PC-3 (cell line): ENCODE data around the gene SSBP2. TPM values are rescaled to one million over a fixed set of nuclear protein-coding genes. Genes with fewer than 3 reads are reported as not detected.
"Not testable (repeated sequence)": the region's sequence is repeated elsewhere in the genome, so short reads cannot be mapped to it uniquely, and the experiment has no call there.

Experiments
- ATAC-seq: fragments of 200-7000 bp; cut with Tn5 transposase; 2 replicates; pipeline ENCODE4 v1.9.1; 2020; ENCODE audit warnings: mild to moderate bottlenecking, moderate library complexity
- BruUV-seq: library from RNA; stranded (reverse); fragments of 400-500 nt; replicated peaks from 2 replicates; lab custom pipeline; 2021; lab: Mats Ljungman, UMichigan
- CTCF ChIA-PET: fragments of 300-600 bp; sonication (Branson Sonifier 250); formaldehyde crosslinking; loops from one replicate; lab custom pipeline; 2022; ENCODE audit warnings: antibody characterized with exemption; lab: Charles Lee
- POLR2A ChIA-PET: fragments of 300-600 bp; sonication (Branson Sonifier 250); formaldehyde crosslinking; loops from one replicate; lab custom pipeline; 2022; ENCODE audit warnings: antibody characterized with exemption; ENCODE audit not compliant: unreplicated experiment; lab: Charles Lee
- DNase-seq: peaks from one replicate; pipeline ENCODE4 v3.0.0-alpha.2; 2015
- H2AFZ ChIP-seq: fragments of 300-600 bp; sonication (generic); 2 replicates; pipeline ENCODE4 v1.6.0; 2016; ENCODE audit warnings: antibody characterized with exemption, low read length
- H3F3A ChIP-seq: fragments of 300-600 bp; sonication (generic); one replicate; pipeline ENCODE4 v1.6.0; 2017; ENCODE audit warnings: antibody characterized with exemption, low read length, control low read depth, mild to moderate bottlenecking; ENCODE audit not compliant: unreplicated experiment
- H3K27ac ChIP-seq: fragments of 300-600 bp; sonication (generic); 2 replicates; pipeline ENCODE4 v1.5.1; 2016; ENCODE audit warnings: mild to moderate bottlenecking, low read length
- H3K27me3 ChIP-seq: fragments of 300-600 bp; sonication (generic); 2 replicates; pipeline ENCODE4 v1.6.1; 2016; ENCODE audit warnings: low read length, mixed read lengths
- H3K36me3 ChIP-seq: fragments of 300-600 bp; sonication (generic); 2 replicates; pipeline ENCODE4 v1.6.1; 2016; ENCODE audit warnings: low read depth, mixed run types, low read length, mixed read lengths
- H3K4me1 ChIP-seq: fragments of 300-600 bp; sonication (generic); 2 replicates; pipeline ENCODE4 v1.5.1; 2016; ENCODE audit warnings: low read length; ENCODE audit not compliant: insufficient read depth
- H3K4me2 ChIP-seq: fragments of 300-600 bp; sonication (generic); 2 replicates; pipeline ENCODE4 v1.6.0; 2016; ENCODE audit warnings: low read length
- H3K4me3 ChIP-seq: fragments of 300-600 bp; sonication (generic); 2 replicates; pipeline ENCODE4 v1.5.1; 2016; ENCODE audit warnings: mild to moderate bottlenecking, low read length, mixed read lengths
- H3K79me2 ChIP-seq: fragments of 300-600 bp; sonication (generic); 2 replicates; pipeline ENCODE4 v1.6.1; 2017; ENCODE audit warnings: low read length, mixed read lengths
- H3K9ac ChIP-seq: fragments of 300-600 bp; sonication (generic); 2 replicates; pipeline ENCODE4 v1.6.0; 2016; ENCODE audit warnings: mild to moderate bottlenecking, low read length
- H3K9me2 ChIP-seq: fragments of 300-600 bp; sonication (generic); replicated peaks from 2 replicates; pipeline ENCODE4 v1.6.1; 2016; ENCODE audit warnings: mixed run types, low read length, mixed read lengths
- H3K9me3 ChIP-seq: fragments of 300-600 bp; sonication (generic); 2 replicates; pipeline ENCODE4 v1.6.1; 2016; ENCODE audit warnings: low read length, mixed read lengths
- H4K20me1 ChIP-seq: fragments of 300-600 bp; sonication (generic); 2 replicates; pipeline ENCODE4 v1.6.1; 2016; ENCODE audit warnings: low read length, mixed read lengths
- EZH2 ChIP-seq: fragments of 300-600 bp; sonication (generic); IDR thresholded peaks from one replicate; pipeline ENCODE4 v1.6.1; 2017; ENCODE audit warnings: antibody characterized with exemption, mild to moderate bottlenecking, low read length; ENCODE audit not compliant: unreplicated experiment
- EZH2phosphoT487 ChIP-seq: fragments of 300-600 bp; sonication (generic); IDR thresholded peaks from 2 replicates; pipeline ENCODE4 v1.6.1; 2018; ENCODE audit warnings: mild to moderate bottlenecking, antibody characterized with exemption, low read length, borderline replicate concordance
- intact Hi-C: fragments of 100-400 bp; cut with micrococcal nuclease; formaldehyde crosslinking; loops from 2 replicates; pipeline ENCODE4 v1.9.0; 2023
- total RNA-seq: library from RNA; depleted of rRNA; stranded (reverse); fragments of >200 nt; gene quantifications from 2 replicates; pipeline ENCODE4 v1.2.3, GENCODE V29; 2014
- TF ChIP-seq, protein P1 (sequence below): fragments of 300-600 bp; sonication (generic); conservative IDR thresholded peaks from 2 replicates; pipeline ENCODE4 v1.5.1; 2017; ENCODE audit warnings: antibody characterized with exemption, low read depth, mild to moderate bottlenecking, low read length

The SSBP2 gene
- total RNA-seq, 1 experiment from 2014 or later = 5.8 TPM

DNA sequence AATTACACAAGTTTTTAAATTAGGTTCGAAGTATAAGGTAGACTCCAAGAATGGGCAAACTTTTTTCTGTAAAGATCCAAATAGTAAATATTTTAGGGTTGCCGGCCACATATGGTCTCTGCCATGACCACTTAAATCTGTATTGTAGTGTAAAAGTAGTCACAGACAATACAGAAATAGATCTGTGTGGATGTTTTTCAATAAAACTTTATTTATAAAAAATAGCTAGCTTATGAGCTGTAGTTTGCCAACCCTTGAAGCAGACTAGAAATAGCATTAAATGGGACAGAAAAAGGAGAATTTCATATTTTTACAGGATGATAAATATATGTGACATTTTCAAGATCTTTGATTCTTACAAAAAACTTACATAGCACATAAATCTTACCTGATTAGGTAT lies 262.0 kb downstream of the SSBP2 start:
- no peaks in the 10 kb centered on the region for H3K9me2 ChIP-seq
- TF ChIP-seq, protein P1, sequence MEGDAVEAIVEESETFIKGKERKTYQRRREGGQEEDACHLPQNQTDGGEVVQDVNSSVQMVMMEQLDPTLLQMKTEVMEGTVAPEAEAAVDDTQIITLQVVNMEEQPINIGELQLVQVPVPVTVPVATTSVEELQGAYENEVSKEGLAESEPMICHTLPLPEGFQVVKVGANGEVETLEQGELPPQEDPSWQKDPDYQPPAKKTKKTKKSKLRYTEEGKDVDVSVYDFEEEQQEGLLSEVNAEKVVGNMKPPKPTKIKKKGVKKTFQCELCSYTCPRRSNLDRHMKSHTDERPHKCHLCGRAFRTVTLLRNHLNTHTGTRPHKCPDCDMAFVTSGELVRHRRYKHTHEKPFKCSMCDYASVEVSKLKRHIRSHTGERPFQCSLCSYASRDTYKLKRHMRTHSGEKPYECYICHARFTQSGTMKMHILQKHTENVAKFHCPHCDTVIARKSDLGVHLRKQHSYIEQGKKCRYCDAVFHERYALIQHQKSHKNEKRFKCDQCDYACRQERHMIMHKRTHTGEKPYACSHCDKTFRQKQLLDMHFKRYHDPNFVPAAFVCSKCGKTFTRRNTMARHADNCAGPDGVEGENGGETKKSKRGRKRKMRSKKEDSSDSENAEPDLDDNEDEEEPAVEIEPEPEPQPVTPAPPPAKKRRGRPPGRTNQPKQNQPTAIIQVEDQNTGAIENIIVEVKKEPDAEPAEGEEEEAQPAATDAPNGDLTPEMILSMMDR = no peak
- no peak for TF ChIP-seq EZH2phosphoT487
- TF ChIP-seq EZH2 = no peak
- no peak overlapping the region for H3K27ac ChIP-seq
- no TSS peak for BruUV-seq
- no peak overlapping the region for H3K4me2 ChIP-seq
- H3K27me3 ChIP-seq = no peaks in the 10 kb centered on the region
- DNase-seq (no peak), ATAC-seq (no peak)
- ChIA-PET POLR2A (no interaction called here), CTCF (no interaction called here)
- H2AFZ ChIP-seq = no peak overlapping the region
- no peak overlapping the region for H3K4me3 ChIP-seq
- no peak overlapping the region for H3K9ac ChIP-seq
- H3K36me3 ChIP-seq = no peaks in the 10 kb centered on the region
- no peaks in the 10 kb centered on the region for H3K9me3 ChIP-seq
- intact Hi-C loops = no loop called here
- H3K79me2 ChIP-seq = no peaks in the 10 kb centered on the region
- no peaks in the 10 kb centered on the region for H4K20me1 ChIP-seq
- H3K4me1 ChIP-seq = no peaks in the 10 kb centered on the region
- H3F3A ChIP-seq = no peaks in the 10 kb centered on the region

DNA sequence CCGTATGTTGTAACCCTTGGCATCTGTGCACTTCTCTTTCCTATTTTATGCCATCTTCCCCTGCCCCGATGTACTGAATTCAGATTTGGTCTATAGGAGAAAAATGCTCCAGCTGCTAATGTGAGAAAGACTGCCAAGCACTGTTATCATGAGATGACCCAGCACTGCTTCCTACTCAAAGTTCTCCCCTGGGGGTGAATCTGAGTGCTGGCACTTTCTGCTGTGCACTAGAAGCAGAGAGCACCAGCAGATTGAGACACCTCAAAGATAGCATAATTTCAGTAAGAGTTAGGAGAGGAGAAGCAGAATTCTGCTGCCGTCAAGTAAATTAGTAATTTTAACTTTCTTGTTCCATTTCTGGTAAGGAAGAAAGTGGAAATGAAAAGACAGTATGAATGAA lies 264.2 kb downstream of the SSBP2 start:
- POLR2A ChIA-PET = no interaction called here
- Histone ChIP-seq H3K4me2 (no peak overlapping the region), H3K4me3 (no peak overlapping the region), H3K79me2 (no peaks in the 10 kb centered on the region), H3K36me3 (no peaks in the 10 kb centered on the region), H3K9me2 (no peaks in the 10 kb centered on the region), H3K9ac (no peak overlapping the region), H3K27me3 (no peaks in the 10 kb centered on the region), H3F3A (no peaks in the 10 kb centered on the region), H2AFZ (no peak overlapping the region), H3K4me1 (no peaks in the 10 kb centered on the region), H3K9me3 (no peaks in the 10 kb centered on the region), H3K27ac (no peak overlapping the region), H4K20me1 (no peaks in the 10 kb centered on the region)
- TF ChIP-seq EZH2 (no peak), EZH2phosphoT487 (no peak)
- TF ChIP-seq, protein P1 = no peak
- CTCF ChIA-PET = no interaction called here
- ATAC-seq = no peak
- intact Hi-C loops = no loop called here
- no TSS peak for BruUV-seq
- DNase-seq = no peak

DNA sequence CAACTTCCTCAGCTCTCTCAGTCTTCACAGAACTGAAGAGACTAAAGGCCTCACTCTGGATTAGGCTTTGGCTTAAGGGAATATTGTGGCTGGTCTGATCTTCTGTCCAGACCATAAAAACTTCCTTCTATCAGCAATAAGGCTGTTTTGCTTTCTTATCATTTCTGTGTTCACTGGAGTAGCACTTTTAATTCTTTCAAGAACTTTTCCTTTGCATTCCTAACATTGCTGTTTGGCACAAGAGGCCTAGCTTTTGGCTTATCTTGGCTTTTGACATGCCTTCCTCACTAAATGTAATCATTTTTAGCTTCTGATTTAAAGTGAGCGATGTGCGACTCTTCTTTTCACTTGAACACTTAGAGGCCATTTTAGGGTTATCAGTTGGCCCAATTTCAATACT lies 268.3 kb downstream of the SSBP2 start:
- intact Hi-C loops = no loop called here
- no TSS peak for BruUV-seq

DNA sequence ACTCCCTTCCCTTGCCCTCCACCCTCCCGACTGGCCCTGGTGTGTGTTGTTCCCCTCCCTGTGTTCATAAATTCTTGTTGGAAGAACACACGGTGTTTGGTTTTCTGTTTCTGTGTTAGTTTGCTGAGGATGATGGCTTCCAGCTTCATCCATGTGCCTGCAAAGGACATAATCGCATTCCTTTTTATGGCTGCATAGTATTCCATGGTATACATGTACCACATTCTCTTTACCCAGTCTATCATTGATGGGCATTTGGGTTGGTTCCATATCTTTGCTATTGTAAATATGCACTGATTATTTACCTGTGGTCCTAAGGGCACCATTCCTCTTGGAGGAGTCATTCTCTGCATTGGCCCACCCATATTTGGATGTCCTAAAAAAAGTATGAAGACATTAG lies 277.5 kb downstream of the SSBP2 start:
- intact Hi-C loops, H2AFZ ChIP-seq, H3K79me2 ChIP-seq, H3F3A ChIP-seq, H3K9me2 ChIP-seq, H3K27me3 ChIP-seq, H3K36me3 ChIP-seq, H3K4me3 ChIP-seq, H4K20me1 ChIP-seq, H3K27ac ChIP-seq, DNase-seq, H3K4me1 ChIP-seq, POLR2A ChIA-PET, ATAC-seq, H3K9ac ChIP-seq, BruUV-seq, H3K4me2 ChIP-seq, H3K9me3 ChIP-seq, CTCF ChIA-PET: not testable (repeated sequence)

More for the DNA sequence above, 268.3 kb downstream of the SSBP2 start:
- Histone ChIP-seq H3K4me3 (no peak overlapping the region), H3K9me2 (no peaks in the 10 kb centered on the region), H2AFZ (no peak overlapping the region), H3K4me2 (no peak overlapping the region), H3K27me3 (no peaks in the 10 kb centered on the region), H3K9me3 (no peaks in the 10 kb centered on the region), H3K4me1 (no peaks in the 10 kb centered on the region), H3F3A (no peaks in the 10 kb centered on the region), H3K27ac (no peak overlapping the region), H3K9ac (no peak overlapping the region), H4K20me1 (no peaks in the 10 kb centered on the region), H3K79me2 (no peaks in the 10 kb centered on the region), H3K36me3 (no peaks in the 10 kb centered on the region)
- ATAC-seq (no peak), DNase-seq (no peak)
- POLR2A ChIA-PET = no interaction called here
- CTCF ChIA-PET = no interaction called here
- TF ChIP-seq EZH2phosphoT487 (no peak), EZH2 (no peak)
- TF ChIP-seq, protein P1 = no peak
